GM19025 (cell line): ENCODE measurements around the gene ZNF783.

Experiments
- ATAC-seq: cut with Tn5 transposase; IDR thresholded peaks from one replicate; pipeline ENCODE4 v1.9.1; 2021; ENCODE audit warnings: mild to moderate bottlenecking, low read depth, moderate library complexity; ENCODE audit not compliant: unreplicated experiment

ZNF783 gene

DNA sequence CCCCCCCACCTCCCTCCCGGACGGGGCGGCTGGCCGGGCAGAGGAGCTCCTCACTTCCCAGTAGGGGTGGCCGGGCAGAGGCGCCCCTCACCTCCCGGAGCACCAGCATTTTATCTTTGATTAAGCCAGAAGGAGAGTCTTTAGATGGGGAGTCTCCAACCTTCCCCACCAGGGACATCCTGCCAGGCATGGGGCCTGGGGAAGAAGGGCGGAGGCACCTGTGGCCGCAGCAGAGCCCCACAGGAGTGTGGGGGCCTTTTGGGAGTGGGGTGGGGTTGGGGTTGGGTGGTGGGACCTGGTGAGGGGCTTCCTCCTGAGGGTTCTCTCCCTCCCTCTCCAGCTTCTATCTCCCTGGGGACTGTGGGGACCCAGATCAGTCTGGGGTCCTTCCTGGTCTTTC, 18.2 kb downstream of the ZNF783 start:
- no peak for ATAC-seq

DNA sequence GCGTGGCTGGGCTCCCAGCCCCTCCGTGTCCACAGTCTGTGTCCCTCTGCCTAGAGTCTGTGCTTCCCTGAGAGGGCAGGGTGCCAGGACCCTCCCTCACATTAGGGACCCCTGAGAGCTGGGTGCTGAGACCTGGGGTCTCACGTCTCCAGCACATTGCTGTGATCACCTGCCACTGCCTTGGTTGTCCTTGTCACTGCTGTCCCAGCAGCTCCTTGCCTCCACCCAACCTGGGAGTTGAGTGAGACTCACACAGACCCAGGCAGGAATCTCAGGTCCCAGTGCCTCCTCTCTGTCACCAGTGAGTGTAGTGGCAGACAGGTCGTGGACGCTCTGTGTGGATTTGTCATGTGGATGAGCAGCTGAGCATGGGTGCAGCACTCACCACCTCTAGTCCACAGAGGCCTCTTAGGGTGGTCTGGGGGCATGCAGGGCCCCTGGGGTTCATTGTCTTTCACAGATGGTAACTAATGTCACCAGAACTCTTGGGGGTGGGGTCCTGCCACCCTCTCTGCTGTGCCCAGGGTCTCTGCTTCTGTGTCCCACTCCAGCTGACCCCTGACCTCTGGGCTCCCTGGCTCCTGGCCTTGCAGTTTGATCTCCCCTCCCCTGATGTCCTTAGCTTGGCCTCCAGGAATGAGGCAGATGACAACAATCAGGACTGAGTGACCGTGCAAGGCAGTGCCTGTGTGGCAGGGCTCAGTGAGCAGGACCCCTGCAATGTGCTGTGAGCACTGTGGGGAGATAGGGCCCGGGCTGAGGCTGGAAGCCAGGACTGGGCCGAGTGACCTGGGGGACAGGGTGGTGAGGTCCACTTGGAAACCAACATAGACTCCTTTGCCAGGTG, 18.9 kb downstream of the ZNF783 start:
- no peak for ATAC-seq

DNA sequence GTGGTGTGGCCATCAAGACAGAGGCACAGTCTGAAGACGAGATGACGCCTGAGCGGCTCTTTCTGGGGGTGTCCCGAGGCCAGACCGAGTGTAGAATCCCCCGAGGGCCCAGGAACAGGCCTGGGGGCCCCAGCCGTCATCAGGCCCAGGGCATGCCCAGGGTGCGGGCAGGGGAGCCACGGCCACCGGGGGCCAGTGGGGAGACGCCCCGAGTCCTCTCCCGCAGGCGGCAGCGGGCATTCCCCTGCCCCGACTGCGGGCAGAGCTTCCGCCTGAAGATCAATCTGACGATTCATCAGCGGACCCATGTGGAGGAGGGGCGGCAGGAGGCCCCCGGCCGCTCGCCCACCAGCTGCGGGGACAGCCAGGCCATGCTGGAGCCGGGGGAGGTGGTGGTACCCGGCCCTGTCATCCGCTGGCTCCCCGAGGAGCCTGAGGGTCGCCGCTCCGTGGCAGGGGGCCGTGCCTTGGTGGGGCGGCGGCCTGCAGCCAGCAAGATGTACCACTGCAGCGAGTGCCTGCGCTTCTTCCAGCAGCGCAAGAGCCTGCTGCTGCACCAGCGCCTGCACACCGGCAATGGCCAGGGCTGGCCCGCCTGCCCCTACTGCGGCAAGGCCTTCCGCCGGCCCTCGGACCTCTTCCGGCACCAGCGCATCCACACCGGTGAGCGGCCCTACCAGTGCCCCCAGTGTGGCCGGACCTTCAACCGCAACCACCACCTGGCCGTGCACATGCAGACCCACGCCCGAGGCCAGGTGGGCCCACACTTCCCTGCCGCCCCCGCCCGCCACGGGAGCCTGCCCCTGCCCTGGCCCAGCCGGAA, 19.7 kb downstream of the ZNF783 start:
- no peak for ATAC-seq

DNA sequence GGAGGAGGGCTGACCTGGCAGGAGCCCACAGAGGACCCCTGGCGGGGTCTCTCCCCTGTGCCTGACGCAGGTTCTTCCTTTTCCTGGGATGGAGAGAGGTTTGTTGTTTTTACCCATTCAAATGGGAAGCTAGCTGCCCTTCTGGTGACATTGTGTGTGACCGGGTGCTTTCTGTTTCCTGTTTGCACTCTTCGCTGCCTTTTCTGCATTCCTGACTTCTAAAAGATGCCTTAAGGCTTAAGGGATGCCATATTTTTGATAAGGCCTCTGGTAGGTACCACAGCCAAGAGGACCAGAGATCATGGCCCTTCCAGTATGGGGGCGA, 20.3 kb downstream of the ZNF783 start:
- ATAC-seq: no peak

DNA sequence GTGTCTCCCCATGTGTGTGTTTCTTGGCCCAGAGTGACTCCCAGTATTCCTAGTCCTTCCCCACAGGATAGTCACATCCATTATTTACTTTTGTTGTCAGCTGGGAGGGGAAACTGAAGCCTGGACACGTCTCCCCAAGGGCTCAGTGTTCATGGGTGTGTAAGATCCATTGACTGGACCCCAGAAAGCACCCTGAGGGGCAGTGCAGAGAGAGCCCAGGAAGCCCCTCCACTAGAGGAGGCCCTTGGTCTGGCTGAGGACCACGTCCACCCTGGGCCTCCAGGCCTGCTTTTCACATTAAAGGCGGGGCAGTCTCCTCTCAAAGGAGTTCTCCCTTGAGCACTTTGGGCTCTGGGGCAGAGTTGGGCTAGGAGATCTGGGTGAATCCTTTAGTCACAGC, 21.3 kb downstream of the ZNF783 start:
- no peak for ATAC-seq

DNA sequence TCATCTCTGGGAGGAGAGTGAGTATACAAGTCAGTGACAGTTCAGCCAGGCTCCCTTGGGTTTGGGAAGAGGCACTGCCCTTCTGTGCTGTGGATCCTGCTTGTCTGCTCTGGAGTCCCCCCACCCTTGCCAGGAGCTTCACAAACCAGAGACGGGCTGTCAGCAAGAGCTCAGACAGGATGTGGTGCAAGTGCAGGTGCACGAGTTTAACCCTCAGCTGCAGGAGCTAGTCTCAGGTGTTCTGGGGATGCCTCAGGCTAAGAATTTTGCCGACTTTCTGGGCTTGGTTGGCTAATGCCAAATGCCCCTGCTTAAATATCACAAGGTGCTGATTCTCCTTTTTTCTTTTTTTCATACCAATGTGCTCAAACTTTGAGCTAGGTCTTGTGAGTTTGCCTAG, 22.3 kb downstream of the ZNF783 start:
- ATAC-seq: no peak

DNA sequence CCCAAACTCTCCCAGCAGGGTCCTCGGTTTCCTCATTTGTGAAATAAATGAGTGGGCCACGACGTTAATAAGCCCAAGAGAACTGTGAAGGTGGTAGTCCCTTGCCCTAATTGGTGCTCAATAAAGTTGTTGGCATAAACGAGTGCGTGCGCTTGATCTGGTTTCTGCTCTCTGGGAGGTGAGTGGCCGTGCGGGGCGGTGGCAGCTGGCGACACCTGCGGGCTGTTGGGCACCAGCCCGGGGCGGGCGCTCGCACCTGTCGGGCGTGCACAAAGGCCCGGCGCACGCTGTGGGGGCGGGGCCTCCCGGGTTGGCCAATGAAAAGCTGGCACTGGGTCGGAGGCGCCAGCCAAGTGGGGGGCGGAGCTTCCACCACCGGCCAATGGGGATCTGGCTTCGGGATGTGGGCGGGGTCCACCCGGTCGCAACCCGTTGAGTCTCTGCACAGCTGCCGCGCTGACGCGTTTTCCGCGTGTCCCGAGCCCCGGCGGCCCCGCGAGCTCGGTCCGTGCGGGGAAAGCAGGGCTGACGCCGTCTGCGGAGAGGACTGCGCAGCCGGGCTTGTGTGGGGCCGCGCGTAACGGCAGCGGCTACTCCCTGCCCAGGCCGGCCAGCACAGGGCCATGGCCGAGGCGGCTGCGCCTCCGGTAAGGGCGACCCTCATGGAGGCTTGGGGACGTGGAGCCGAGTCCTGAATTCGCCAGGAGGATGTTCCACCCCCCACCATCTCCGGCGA, 23.0 kb downstream of the ZNF783 start:
- ATAC-seq: peak; percentile 98

DNA sequence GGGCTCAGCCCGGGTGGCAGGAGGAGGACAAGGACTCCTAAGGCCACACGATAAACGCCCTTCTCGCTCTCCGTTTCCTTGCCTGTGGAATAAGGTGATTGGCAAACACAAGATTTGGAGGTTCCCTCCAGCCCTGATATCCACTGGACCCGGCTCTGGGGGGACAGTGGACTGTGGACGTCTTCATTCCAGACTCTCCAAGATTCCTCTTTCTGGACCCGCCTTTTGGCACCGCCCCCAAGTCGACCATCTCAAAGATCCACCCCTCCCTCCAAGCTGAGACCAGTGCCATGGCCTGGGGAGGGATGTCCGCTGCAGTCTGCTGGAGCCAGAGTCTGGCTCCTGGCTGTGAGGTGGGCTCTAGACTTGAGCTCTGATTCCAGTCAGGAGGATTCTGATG, 23.6 kb downstream of the ZNF783 start:
- ATAC-seq: no peak

DNA sequence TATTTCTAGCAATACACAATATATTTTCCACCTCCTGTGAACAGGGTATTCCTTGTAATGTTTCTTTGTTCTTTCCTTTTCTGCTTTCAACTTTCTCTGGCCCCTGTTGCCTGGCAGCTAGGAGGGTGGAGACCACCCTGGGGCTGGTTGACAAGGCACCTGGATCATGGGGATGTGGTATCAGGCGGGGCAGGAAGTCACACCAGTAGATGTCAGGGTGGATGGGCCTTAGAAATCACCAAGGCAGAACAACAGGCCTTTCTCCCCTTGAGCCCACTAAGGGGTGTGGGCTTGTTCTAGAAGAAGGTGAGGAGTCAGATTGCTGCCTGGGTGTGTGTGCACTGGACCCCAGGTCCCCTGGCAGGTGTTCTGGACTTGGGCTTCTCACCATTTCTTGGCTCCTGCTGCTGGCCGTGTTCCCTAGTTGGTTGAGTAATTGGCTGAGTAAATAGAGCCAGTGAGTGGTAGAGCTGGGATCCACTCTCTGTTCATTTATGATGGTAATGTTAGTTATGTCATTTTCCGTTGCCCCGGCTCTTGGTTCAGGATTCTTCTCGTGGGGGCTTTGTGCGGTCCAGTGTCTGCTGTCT, 24.9 kb downstream of the ZNF783 start:
- no peak for ATAC-seq

DNA sequence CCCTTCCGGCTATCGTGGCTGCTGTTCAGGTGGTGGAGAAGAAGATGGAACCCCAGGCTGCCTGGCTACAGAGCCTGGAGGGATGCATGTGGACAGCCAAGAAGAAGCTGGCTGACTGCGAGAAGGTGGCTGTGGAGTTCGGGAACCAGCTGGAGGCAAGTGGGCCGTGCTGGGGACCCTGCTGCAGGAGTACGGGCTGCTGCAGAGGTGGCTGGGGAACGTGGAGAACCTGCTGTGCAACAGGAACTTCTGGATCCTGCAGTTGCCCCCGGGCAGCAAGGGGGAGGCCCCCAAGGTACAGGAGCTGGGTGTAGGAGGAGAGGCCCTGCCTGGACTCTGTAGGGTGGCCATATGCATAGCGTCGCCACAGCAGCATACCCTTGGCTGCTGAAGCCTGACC, 25.6 kb downstream of the ZNF783 start:
- no peak for ATAC-seq

DNA sequence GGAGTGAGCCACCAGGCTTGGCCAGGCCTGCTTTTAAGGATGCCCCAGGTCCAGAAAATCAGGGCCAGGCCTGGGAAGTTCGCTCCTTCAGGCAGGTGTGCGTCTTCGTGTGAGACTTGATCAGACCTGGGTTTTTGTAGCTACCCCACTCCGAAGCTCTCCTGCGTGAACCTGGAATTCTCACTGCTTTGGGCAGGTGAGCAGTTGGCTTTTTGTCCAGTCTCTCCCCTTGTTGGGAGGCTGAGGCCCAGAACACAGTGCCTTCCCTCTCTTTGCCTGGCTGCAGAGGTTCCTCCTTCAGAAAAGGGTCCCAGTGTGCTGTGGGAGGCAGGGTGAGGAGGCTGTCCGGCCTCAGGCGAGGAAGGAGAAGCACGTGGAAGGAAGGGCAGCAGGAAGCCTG, 27.3 kb downstream of the ZNF783 start:
- no peak for ATAC-seq

DNA sequence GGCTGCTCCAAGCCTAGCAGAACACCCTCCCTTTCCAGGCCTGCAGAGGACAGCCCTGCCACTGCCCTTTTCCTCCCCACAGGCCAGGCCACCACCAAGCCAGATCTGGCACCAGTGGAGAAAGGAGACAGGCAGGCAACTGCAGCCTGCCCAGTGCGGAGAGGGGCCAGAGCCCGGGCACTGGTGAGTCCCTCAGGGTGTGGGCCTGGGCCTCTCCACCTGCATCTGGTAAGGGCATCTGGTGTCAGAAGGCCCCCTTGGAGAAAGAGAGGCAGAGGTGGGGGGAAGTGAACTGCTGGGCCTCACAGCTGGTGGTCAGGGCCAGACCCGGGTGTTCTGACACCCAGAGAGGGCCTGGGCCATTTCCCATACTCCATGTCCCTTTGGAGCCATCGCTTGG, 27.9 kb downstream of the ZNF783 start:
- no peak for ATAC-seq

DNA sequence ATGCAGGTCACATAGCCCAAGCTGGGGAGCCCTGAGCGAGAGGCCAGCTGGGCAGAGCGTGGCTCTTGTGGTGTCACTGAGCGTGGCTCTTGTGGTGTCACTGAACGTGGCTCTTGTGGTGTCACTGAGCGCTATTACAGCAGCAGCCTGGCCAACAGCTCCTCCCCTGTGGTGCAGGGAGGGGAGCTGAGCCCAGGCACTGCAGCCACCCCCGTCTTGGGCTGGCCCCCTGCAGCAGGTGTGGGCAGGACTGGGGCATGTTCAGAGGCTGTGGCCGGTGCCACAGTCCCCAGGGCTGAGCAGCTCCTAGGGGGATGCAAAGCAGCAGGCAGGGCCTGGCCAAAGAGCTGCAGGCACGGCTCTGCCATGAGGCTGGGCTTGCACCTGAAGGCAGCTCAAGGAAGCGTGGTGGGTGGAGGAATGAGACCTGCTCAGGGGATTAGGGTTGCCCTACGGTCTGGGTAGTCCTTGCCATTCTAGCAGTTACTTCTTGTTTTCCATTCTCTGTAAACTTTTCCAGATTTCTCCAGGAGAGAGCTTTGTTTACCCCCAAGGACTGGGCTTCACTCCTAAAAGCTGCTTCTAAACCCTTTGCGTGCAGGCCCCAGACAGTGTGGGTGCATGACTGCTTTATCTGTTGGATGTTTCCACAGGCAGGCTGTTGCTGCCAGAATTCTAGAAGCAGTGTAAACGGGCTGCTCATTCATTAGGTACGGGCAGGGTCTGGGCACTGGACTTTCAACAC, 29.2 kb downstream of the ZNF783 start:
- ATAC-seq: no peak

DNA sequence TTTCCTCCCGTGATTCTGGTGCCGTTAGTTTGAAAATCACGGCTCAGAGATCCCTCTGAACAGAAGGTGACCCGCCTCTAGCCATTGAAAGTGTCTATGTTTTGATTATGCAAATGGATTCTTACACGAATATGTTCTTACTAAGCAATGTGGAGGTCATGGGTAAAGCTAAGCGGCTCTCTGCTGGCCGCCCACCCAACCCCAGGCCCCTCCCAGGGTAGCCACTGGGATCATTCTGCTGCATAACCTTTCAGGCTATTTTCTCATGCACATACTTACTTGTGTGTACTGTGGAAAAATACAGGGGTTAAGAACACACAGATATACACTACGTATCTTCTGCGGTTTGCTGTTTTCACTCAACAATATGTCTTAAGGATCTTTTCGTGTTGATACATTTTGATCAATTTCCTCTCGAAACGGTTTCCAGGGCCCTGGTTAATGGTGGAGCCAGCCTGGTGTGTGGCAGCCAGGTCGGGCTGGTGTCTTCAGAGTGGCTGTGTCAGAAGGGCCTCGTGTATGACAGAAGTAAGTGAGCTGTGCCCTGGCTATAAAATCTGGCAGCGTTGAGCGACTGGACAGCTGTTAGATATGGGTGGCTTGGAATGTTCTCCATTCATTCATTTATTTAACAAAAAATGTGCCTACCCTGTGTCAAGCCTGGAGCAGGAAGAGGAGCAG, 29.9 kb downstream of the ZNF783 start:
- ATAC-seq: no peak

DNA sequence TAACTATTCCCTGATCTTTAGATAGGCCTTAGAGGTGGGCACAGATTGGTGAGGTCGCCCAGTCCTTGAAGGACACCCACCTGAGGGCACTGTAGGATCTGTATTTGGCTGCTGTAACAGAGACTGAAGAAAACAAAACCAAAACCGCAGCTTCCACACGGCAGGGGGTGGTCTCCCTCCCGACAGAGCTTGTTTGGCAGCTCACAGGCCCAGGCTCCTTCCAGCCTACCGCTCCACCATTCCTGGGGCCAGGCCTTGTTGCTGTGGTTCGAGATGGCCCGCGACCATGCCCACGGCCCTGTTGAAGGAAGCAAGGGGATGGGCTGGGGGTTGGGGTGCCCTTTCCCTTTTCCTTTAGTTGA, 30.4 kb downstream of the ZNF783 start:
- no peak for ATAC-seq

DNA sequence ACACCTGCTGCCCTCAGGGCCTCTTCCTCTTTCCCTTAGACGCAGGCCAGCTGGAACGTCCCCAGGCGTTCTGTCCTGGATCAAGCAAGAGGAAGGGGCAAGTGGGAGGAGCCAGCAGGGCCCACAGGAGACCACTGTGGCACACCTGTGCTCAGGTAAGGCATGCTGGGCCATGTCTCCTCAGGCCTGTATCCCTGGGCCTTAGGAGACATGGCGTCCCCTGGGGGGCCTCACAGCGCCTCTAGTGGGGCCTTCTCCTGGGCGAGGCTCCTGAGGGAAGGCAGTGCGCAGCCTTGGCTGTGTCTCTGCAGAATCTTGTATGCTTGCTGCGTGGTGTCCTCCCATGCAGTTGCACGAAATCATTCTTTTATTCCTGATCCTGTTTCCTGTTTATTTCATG, 31.3 kb downstream of the ZNF783 start:
- no peak for ATAC-seq

DNA sequence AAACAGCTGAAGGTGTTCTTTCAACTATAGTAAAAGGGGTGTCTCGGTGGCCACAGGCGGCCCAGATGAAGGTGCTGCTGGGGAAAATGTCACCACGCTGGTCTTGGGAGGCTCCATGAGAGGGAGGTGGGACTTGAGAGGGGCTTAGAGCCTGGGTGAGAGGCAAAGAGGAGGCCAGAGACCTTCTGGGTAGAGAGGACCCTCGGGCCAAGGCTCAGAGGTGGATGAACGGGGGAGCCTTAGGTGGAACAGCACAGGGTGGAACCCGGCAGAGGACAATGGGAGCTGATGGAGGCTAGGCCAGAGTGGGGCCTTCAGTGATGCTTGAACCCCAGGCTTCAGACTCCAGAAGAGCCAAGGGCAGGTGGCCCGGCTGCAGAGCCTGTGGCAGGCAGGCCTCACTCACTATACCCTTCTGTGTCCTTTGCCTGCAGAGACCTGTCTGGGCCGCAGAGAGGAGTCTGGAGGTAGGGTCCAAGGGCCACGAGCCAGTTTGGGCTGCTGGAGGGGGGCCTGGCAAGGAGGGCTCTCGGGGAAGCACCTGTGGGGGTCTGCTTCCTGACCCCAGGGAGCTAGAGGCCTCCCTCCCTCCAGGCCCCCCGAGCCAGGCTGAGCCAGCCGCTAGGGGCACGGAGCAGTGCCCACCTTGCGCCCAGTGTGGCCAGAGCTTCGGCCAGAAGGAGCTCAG, 32.1 kb downstream of the ZNF783 start:
- ATAC-seq: no peak

DNA sequence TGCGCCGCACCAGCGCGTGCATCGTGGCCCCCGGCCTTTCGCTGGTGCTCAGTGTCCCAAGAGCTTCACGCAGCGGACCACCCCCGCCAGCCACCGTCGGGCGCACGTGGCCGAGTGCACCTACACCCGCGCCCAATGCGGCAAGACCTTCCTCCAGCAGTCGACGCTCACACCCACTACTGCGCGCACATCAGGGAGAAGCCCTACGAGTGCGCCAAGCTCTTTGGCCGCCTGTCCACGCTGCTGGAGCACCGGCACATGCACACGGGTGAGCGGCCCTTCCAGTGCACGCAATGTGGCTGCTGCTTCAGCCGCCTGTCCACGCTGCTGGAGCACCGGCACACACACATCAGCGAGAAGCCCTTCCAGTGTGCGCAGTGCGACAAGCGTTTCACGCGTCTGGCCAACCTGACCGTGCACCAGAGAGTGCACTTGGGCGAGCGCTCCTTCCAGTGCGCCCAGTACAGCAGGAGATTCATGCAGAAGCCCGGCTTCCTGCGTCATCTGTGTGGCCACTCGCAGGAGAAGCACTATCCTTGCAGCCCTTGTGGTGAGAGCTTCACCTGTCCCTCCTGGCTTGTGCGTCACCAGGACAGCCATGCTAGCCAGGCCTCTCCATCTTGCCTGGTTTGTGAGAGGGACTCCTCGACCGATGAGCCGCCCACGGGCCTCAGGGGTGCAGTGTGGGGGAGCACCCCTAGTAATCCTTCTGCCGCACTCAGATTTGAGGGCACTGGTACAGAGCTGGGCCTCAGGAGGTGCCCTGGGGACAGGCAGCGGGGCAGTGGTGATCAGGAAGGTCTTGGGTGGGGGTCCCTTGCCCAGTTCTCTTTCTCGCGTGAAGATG, 32.9 kb downstream of the ZNF783 start:
- ATAC-seq: no peak
